HG03095 (cell line): ENCODE measurements around the gene HMGXB3.

ENCODE experiments used
- ATAC-seq: cut with Tn5 transposase; IDR thresholded peaks from one replicate; pipeline ENCODE4 v1.9.1; 2021; ENCODE audit warnings: moderate library complexity; ENCODE audit not compliant: unreplicated experiment

Gene HMGXB3

GRCh38 chr5:149981206-149981605 is 19.3 kb upstream of the HMGXB3 start:
- ATAC-seq, result no peak

- ATAC-seq, result no peak
Measured at GRCh38 chr5:149982505-149982904, 18.0 kb upstream of the HMGXB3 start.

GRCh38 chr5:149988126-149988525 is 12.4 kb upstream of the HMGXB3 start:
- no peak for ATAC-seq

GRCh38 chr5:149990518-149991376 is 9.8 kb upstream of the HMGXB3 start:
- peak; percentile 84 for ATAC-seq

DNA sequence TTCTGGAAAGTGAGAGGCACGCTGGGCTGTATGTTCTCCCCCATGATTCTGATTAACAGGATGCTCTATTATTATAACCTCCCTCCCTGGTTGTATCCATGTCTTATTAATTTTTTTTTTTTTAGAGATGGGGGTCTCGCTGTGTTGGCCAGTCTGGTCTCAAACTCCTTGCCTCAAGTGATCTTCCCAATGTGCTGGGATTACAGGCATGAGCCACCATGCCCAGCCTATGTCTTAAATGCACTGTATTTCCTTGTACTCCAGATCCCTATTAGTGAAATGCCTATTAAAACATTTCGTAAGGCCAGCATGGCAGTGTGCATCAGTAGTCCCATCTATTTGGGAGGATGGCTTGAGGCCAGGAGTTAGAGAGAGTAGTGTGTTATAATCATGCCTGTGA is 7.1 kb upstream of the HMGXB3 start:
- no peak for ATAC-seq

- ATAC-seq, result no peak
Measured at GRCh38 chr5:149995385-149996204, 4.9 kb upstream of the HMGXB3 start.

DNA sequence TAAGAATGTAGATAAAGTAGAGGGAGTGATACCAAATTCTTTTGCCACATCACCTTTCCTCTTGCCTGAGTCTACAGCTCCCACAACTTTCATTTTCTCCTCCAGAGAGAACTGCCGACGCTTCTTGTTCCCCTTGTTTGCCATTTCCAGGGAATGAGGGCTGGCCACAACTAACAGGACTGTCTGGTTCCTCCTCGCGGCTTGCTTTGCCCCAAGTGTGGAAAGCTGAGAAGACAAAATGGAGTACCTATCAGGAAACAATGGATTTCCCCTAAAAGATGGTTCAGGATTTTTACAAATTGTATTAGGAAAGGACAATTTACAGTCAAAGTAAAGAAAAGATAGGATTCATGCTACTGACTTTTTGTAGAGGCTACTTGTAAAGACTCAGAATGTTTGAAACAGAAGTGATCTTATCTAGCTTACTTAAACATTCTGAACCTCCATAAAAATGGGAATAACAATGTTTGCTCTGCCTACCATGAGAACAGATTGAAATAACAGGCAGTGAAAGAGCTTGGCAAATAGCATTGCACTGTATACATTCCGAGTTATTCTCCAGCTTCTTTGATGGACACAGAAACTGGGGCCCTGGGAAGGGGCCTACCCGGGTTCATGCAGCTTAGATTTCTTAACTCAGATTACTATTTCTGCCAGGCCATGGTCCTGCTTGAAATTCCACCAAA is 4.2 kb upstream of the HMGXB3 start:
- ATAC-seq, result no peak

- ATAC-seq, result no peak
Measured at GRCh38 chr5:149998281-149998680, 2.3 kb upstream of the HMGXB3 start.

DNA sequence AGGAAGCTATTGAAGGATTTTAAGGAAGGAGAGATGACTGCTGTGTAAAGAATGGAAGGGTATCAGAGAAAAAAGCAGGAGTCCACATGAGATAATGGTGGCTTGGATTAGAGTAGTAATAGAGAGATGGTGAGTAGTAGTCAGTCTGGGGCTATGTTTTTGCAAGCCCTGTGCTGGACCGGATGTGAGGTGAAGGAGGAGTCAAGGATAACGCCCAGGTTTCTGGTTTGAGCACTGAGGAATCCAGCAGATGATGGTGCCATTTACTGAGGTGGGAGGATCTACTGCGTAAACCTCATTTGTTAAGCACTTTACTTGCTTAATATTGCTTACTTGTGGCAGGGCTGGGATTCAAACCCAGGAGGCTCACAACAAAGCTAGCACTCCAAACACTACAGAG is 1.2 kb upstream of the HMGXB3 start:
- ATAC-seq, result no peak

- no peak for ATAC-seq
Measured at GRCh38 chr5:149999866-150000255, 678 bp upstream of the HMGXB3 start.

DNA sequence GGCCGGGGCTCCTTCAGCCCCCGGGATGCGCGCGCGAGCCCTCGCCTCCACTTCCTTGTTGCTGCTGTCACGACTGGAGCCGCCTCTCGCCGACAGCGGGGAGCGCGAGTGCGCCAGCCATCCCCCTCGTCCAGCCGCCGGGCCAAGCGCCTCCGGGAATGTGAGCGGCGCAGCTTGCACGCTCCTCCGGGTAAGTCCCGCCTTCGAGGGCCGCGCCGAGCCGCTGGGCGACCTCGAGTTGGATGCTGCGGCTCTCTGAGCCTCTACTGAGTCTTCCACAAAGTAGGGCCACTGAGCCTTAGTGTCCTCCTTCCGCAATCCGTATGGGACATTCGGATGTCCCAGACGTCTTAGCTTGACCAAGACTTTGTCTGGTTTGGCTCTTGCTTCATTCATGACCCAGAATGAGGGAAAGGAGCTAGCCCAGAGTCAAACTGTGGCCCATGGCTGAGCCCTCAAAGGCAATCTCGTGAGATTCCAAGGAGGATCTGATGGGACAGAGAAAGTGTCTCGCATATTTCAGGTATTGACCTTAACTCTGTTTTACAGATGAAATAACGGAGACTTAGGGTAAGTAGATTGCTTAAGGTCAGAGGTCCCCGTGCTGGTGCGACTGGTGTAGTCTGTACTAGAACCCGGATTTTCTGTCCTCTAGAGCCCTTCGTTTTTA is 586 bp downstream of the HMGXB3 start:
- no peak for ATAC-seq

DNA sequence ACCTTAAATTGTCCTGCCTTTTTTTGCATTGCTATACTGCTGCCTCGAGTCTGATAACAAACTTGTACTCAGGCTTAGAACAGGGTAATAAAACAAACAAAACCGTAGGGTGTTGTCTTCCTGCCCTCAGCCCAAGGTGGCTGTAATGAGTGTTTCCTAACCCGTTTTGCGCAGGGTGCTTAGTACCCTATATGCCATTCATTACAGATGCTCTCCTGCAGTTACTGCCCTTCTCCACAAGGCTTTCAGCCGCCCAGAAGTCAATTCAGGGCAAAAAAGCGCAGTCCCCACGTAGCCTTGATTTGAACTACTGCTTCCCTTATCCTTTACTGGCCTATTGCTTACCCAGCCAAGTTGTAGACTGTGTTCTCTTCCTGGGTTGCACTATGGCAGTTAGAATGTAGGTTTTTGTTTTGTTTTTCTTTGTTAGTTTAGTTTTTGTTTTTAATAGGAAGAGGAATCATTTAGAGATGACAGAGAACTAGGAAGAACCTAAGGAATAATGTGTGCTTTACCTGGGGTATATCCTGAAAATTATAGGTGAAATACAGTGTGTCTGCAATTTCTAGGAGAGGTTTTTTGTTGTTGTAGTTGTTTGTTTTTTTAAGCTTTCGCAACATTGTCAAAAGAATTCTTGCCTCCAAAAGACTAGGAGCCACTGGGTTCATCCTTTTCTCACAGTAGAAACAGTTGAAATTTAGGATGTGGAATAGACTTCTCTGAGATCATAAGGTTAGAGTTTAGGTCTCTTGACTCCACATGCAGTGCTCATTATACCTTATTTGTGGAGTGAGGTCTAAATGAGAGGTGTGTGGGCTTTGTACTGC is 1.3 kb downstream of the HMGXB3 start:
- ATAC-seq, result peak; percentile 54

DNA sequence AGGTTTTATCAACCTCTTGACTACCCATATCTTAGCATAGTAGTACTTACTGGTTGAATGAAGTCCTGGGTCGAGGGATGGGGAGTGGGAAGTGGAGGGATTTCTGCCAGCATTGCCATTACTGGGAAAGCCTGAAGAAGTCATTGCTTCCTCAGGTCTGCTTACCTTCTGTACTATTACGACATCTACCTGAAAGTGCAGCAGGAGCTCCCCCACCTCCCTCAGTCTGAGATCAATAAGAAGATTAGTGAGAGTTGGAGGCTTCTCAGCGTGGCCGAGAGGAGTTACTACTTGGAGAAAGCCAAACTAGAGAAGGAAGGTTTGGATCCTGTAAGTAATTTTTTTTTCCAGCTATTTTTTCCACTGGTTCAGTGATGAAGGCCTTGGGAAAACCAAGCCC is 5.8 kb downstream of the HMGXB3 start:
- no peak for ATAC-seq

GRCh38 chr5:150007050-150007449 is 6.5 kb downstream of the HMGXB3 start:
- no peak for ATAC-seq

- no peak for ATAC-seq
Measured at GRCh38 chr5:150009671-150010387, 9.3 kb downstream of the HMGXB3 start.

DNA sequence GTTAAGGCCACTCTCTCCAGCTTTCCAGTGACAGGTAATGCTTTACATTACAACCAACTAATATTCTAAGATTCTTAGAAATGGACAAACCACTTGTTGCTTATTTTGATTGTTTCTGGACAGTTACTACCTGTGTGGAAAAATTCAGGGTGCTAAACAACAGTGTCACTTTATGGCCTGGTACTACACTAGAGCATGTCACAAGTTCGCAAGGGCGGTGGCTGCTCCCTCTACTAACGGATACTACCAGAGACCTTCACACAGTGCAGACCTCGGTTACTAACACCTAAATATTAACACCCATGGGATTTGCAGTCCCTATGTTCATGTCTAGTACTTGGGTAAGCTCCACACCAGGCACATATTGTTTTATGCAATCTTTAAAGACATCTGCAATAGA is 13.4 kb downstream of the HMGXB3 start:
- ATAC-seq, result no peak

GRCh38 chr5:150014456-150014855 is 13.9 kb downstream of the HMGXB3 start:
- no peak for ATAC-seq

GRCh38 chr5:150015415-150015814 is 14.9 kb downstream of the HMGXB3 start:
- ATAC-seq, result no peak

DNA sequence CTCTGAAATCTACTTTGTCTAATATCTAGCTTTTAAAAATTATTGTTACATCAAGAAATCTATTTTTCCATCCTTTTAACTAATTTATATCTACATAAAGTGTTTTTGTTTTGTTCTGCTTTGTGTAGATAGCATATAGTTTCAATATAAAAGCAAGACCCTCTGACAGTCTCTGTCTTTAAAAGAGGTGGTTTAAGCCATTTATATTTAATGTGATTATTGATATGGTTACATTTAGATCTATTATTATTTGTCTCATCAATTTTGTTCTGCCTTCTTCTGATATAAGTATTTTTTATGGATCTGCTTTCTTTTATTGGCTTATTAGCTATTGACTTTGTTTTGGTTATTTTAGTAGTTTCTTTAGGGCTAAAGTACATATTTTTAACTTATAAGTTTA is 16.0 kb downstream of the HMGXB3 start:
- no peak for ATAC-seq
